NCI-H82 (cell line): ENCODE measurements around the gene ABCA1.
A peak's percentile ranks its signal among the peaks of the same experiment; 100 is the strongest.
"Not testable (repeated sequence)": the region's sequence is repeated elsewhere in the genome, so short reads cannot be mapped to it uniquely, and the experiment has no call there.

ENCODE experiments used
- DNase-seq: peaks from one replicate; lab custom pipeline; 2025; lab: John Stamatoyannopoulos, UW

Gene ABCA1, protein sequence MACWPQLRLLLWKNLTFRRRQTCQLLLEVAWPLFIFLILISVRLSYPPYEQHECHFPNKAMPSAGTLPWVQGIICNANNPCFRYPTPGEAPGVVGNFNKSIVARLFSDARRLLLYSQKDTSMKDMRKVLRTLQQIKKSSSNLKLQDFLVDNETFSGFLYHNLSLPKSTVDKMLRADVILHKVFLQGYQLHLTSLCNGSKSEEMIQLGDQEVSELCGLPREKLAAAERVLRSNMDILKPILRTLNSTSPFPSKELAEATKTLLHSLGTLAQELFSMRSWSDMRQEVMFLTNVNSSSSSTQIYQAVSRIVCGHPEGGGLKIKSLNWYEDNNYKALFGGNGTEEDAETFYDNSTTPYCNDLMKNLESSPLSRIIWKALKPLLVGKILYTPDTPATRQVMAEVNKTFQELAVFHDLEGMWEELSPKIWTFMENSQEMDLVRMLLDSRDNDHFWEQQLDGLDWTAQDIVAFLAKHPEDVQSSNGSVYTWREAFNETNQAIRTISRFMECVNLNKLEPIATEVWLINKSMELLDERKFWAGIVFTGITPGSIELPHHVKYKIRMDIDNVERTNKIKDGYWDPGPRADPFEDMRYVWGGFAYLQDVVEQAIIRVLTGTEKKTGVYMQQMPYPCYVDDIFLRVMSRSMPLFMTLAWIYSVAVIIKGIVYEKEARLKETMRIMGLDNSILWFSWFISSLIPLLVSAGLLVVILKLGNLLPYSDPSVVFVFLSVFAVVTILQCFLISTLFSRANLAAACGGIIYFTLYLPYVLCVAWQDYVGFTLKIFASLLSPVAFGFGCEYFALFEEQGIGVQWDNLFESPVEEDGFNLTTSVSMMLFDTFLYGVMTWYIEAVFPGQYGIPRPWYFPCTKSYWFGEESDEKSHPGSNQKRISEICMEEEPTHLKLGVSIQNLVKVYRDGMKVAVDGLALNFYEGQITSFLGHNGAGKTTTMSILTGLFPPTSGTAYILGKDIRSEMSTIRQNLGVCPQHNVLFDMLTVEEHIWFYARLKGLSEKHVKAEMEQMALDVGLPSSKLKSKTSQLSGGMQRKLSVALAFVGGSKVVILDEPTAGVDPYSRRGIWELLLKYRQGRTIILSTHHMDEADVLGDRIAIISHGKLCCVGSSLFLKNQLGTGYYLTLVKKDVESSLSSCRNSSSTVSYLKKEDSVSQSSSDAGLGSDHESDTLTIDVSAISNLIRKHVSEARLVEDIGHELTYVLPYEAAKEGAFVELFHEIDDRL (N-terminal part only)

DNA sequence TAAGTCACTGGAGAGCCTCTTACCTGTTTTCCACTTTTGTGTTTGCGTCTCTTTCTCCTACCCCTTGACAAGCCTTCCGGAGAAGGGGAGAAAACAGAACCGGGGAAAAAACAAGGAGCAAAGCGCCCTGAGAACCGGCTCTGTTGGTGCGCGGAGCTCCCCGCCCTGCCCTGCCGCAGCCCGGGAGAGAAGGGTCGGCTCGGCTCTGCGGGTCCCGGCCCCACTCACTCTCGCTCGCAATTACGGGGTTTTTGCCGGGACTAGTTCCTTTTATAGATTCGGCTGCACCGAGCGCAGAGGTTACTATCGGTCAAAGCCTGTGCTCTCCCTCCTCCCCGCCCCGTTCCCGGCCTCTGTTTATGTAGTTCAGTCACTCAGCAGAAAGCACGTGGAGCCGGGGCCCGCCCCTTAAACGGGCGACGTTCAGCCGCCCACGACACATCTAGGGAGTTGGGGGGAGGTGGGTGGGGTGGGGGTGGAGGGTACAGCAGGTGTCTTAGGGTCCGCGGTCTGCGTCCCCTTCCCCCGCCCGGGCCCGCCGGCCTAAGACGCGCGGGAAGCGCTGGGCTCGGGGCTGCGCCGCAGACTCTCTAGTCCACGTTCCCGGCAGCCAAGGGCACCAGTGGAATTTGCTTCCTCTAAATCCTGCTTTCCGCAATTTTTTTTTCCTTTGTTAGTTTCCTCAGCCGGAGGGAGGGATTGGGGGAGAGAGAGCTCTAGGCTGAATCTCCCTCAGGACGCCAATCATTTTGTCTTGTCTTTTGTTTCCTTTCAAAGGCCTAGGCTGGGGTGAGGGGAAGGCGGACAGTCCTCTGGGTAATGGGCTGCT, at the start of gene ABCA1:
TSS of gene ABCA1 (minus strand) at position 244 of the 829 bp plus-strand sequence. CDS start 24,476 bp downstream, outside the sequence.
- DNase-seq = peak; percentile 27

DNA sequence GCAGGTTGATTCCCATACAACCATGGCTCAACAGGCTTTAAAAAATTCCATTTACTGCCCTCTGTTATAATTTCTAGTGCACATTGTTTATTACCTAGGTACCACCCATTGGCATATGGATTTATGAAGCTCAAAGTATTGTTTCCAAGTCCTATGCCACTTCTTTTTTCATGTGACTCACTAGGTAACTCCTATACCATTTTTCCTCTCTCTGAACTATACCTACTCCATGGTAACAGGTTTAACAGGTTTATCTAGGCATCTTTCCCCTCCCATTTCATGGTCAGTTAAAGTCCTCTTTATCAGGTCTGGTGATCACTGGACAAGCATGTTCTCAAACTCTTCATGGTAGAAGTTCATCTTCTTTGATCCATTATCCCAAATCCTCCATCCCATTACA, 49.6 kb upstream of the ABCA1 start:
- DNase-seq = no peak

DNA sequence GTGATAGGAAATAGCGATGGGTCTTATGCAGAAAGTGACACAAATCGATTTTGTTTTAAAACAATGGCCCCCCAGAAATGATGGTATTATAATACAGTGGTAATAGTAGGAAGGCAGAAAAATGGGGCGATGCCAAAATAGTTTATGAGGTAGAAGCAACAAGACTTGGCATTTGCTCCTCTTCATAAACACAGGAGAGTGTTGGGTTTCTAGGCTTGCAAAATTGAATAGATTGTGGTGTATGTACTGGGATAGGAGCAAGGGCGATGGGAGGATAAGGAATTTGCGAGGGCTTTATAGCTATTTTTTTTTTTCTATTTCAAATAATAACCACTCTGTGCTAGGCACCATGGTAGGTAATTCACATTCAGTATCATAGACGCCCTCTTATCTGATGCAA, 49.2 kb upstream of the ABCA1 start:
- DNase-seq = no peak

DNA sequence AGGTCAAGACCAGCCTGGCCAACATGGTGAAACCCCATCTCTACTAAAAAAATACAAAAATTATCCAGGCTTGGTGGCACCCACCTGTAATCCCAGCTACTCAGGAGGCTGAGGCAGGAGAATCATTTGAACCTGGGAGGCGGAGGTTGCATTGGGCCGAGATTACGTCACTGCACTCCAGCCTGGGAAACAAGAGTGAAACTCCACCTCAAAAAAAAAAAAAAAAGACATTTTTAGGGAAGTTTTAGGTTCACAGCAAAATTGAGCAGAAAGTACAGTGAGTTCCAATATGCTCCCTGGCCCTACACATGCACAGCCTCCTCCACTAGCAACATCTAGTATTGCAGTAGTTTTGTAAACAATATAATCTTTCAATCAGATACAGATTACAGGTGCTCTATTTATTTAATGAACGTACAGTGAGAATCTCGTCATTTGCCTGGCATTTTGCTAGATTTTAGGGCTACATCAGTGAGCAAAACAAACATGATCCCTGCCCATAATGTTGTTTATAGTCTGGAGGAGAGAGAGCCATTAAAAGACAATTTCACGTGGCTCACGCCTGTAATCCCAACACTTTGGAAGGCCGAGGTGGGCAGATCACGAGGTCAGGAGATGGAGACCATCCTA, 48.1 kb upstream of the ABCA1 start:
- not testable (repeated sequence) for DNase-seq

DNA sequence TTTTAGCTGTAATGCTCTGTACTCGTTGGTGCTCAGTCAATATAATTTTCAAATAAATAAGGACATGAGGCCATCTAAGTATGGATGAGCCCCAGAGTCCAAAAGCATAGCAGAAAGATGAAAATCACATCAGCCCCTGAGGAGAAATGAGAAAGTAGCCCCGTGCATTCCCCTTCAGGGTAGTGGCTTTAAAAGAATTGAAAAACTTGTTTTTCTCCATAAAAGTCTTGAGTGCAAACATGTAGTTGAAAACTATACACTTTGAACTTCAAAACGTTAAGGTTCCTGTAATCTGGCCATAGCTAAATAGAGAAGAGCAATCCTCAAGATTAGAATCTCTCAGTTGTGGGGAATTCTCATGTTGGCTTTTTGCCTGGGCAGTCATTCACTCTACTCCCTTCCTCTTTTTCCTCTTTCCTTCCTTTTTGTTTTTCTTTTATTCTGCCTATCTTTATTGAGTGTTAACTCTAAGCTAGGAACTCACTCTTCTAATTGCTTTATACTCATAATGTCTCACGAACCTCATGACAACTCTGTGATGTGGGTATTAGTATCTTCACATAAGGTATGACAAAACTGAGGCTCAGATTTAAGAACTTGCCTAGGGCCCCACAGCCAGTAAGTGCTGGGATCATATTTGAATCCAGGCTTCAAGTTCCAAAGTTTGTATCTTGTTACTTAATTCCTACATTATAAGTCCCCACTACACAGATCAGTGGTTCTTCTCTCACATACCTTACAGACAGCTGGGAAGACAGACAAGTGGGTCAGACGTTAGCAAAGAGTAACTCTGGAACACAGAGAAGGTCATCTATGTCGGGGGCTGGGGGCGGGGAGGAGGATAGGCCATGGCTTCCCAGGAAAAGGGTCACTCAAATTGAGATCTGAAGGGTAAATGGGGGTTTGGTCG, 46.4 kb upstream of the ABCA1 start:
- DNase-seq = no peak

DNA sequence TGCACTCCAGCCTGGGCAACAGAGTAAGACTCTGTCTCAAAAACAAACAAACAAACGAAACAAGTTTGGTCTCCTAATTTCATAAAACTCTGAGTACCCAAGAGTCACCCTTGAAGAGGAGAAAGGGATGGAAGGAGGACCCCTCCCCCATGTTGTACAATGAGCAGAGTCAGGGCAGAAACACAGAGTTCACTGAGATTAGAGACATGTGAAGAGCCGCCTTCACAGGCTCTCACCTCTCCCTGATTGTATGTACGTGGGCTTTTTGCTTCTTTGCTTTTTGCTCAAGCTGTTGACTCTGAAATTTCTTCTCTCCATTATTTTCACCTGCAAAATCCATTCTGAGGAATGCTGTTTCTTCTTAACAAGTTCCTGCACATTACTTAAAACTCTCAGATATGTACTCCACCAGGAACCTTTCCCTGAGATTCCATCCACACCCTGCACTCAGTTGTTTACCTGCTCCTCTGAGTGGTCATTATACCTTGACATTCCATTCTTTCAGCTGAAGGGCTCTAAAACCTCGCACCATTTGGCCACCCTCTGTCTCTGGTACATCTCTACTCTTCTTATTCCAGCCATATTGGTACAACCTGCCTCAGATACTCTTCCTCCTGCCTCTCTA, 44.4 kb upstream of the ABCA1 start:
- DNase-seq = no peak

DNA sequence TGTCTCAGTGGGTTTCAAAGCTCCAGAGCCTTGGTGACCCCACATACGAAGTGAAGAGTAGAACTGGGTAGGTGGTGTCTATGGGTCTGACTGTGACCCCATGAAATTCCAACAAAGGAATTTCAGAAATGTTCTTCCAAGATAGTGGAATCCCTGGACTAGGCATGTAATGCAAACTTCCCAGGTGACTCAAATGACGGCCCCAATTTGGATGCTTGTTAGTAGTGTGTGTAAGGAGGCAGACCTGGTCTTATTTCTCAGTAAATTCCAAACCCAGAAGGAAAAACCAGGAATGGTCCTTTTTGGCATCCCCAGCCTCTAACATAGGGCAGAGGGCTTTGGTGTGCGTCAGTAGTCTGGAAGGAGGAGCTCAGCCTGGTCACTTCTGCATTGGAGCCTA, 43.6 kb upstream of the ABCA1 start:
- no peak for DNase-seq

DNA sequence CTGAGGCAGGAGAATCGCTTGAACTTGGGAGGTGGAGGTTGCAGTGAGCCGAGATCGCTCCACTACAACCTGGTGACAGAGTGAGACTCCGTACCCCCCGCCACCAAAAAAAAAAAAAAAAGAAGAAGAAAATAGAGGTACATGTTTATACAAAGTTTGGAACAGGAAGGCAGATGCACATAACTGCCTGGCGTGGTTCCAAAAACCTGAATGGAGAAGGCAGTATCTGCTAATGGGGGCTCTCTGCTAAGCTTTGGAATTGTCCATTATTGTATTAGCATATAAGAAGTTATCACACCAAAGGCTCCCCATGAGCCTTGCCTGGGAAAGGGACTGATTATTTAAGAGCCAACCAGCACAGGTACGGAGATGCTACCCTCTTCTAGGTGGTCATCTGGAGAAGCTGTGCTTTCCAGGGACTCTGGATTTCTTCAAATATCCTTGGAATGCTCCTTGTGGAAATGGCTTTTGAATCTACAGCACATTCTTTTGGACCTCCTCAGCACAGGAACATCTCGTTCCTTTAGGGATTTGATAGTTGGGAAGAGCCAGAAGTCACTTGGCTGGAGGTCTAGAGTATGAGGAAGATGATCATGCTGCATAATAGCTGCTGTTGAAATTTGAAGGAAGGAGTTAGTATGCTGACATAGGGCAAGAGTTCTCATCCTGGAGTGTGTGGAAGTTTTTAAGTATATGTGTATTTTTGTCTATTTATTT, 42.5 kb upstream of the ABCA1 start:
- DNase-seq = peak; percentile 4

DNA sequence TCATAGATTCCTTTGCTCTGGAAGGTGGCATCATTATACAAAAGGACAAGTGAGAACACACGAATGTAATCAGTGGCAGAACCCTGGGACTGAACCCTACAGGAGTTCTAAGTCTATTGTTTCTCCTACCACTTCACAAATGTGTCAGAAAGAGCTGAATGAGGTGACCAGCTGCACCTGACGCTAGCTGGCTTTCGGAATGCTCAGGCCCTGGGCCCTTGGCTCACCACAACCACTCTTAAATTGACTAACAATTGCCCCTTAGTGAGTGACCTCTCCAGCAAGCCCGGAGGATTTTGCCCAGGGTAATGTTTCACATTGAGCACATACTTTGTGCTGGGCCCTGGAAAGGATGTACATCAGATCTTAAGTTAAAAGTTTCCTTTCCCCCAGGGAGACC, 41.2 kb upstream of the ABCA1 start:
- no peak for DNase-seq

DNA sequence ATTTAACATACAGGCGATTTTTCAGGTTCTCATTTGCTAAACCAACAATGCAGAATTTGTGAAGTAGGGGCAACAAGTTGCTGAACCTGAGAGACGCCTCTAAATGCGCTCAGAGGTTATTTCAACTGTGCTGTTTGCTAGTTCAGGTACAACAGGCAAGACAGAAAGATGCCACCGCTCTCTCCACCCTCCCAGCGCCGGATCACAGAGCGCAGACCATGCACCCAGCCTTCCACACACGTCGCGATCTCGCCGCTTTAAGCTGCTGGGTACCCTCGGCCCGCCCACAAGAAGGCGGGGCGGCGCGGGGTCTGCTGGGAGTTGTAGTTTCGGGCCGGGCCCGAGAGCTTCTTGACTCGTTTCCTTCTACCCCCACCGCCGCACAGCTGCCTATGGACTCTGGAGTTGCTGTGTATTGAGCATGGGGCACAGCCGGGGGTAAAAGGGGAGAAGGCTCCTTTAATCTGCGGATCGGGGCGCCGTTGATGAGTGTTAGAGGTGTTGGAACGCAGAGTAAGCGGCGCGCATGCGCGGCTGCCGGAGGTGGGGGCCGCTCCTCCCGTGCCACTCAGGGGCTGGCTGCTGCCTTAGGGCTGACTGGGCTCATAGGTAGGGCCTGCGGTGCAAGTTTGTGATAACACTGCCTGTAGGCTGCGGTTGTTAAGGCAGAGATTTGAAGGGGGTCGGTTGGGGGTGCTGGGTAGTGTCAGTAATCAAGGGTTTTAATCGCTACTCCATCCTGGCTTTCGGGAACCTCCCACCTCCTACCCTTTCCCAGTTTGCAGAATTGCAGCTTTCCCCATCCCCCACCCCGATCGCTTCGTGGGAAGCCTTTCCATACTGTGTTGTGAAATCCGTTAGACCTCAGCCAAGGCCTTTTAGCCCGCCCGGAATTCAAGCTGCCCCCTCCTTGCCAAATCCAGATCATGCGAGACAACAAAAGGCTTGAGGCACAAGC, 40.3 kb upstream of the ABCA1 start:
- peak; percentile 93 for DNase-seq

DNA sequence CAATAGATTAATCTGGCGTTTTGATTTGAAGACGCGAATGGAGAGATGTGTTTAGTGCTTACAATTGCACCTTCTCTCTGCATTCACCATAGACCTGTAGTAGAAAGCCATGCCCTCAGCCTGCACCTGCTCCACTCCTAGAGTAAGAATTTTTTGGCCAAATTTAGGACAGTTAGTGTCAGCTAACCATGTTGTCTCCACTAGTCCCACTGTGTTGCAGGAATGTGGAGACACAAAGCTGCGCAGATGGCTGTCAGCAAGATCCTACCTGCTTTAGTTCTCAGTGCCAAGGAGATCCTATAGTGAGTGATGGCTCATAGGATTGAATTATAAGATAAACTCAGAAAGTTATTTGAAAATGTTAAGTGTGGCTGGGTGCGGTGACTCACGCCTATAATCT, 35.1 kb upstream of the ABCA1 start:
- DNase-seq = no peak

DNA sequence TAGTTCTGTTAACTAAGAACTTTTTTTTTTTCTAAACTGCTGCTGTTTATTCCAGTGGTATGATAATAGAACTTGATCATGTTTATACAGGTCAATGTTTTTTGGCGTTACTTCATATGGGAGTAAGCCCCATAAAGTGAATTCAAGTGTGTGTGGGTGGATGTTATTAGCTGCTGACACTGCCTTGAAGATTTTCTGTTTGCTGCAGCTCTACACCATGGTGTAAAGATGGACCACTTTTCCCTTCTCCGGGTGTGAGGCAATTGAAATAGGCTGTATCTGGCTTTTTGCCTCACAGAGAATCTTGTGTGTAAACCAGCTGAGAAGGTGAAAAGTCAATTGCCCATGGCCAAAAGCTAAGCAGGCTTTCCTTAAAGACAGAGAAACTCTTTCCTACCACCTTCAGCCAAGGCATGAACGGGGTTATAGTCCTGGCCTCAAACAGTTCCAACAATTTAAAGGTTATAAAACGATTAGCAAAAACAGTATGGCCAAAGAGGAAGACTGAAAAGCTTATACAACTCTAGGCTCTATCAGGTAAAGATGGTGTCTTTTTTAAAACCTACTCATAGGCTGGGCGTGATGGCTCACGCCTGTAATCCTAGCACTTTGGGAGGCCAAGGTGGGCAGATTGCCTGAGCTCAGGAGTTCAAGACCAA, 33.9 kb upstream of the ABCA1 start:
- DNase-seq = no peak

DNA sequence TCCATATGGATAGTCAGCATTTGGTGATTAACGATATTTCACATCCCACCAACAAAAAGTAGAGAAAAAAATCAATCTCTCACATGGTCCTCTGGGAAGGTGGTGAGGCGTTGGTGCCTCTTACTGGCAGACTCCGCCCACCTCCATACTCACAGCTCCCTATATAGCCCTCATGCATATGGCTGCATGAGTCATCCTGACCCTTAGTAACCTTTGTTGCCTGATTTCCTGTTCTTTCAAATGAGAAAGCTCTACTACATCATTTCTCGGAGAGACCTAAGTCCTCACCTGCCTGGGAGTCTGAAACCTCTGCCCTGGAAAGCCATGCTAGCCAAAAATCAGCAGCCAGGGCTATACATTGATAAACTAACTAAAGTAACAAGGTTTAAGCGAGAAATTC, 33.3 kb upstream of the ABCA1 start:
- DNase-seq = peak; percentile 30

DNA sequence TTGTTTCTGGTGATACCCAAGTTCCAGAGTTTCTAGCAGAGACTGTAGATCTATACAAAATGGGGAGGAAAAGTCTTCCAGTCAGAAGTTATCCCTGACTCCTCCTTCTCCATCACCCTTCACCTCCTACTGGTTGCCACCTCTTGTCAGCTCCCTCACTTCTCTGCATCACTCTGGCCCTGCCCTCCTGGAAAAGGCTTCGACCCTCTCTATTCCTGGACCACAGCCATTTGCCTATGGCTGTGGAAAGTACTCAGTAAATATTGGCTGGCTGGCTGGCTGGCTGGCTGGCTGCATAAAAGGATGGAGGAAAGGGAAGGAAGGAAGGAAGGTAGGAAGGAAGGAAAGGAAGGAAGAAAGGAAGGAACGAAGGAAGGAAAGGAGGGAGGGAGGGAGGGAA, 32.7 kb upstream of the ABCA1 start:
- DNase-seq = no peak

DNA sequence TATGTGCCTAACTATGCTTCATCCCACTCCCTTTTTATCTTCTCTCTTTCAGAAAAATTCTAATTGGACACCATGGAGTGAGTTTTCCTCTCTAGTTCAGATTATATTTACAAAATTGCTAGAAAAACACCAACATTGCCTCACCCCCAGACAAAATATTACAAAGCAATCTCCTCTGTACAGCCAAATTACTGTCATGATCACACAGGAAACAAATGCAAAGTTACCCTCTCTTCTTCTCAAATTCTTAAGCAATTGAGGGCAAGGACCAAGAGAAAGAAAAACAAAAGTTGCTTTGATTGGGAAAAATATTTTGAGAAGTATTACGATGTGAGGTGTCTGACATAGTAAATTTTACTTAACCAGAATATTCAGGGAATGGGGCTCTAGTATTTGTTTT, 30.8 kb upstream of the ABCA1 start:
- DNase-seq = no peak

DNA sequence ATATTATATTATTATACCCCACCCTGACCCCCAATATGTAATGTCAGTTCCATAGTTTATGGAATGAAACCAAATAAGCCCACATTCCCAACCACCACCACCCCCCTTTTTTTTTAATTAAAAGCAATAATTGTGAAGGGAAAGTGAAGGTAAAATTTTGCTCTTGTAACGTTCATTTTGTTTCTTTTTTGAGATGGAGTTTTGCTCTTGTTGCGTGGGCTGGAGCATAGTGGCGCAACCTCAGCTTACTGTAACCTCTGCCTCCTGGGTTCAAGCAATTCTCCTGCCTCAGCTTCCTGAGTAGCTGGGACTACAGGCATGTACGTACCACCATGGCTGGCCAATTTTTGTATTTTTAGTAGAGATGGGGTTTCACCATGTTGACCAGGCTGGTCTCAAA, 30.1 kb upstream of the ABCA1 start:
- DNase-seq = not testable (repeated sequence)

DNA sequence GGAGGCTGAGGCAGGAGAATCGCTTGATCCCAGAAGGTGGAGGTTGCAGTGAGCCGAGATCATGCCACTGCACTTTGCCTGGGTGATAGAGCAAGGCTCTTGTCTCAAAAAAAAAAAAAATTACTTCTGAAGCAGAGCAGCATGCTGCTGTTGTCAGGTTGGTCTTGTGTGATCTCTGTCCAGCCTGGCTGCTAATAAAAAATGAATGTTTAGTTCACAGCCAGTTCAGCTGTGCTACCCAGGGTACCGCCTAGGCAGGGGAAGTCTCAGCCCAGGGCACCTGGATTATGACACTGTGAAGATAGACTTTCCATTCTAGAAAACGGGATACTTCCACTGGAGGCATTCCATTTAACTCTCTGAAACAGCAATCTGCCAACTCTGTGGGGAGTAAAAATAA, 23.5 kb upstream of the ABCA1 start:
- no peak for DNase-seq
